ENCODE data around the gene DOLPP1.

DNA sequence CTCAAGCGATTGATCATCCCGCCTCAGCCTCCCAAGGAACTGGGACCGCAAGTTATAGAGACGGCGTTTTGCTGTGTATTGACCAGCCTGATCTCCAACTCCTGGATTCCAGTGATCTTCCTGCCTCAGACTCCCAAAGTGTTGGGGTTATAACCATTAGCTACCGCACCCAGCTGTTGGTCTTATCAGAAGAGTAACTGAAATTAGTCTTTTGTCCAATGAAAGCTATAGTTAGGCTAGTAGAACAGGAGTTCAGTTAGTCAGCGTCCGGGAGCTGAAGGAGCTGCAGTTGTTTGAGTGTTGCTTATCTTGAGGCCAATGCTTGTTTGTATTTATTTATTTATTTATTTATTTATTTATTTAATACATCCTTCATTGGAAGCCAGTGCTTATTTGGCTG lies 47.7 kb upstream of the DOLPP1 start:
- no peak for TF ChIP-seq POLR2A (IDR thresholded peaks at IDR 0.05)
- TF ChIP-seq, protein P1, sequence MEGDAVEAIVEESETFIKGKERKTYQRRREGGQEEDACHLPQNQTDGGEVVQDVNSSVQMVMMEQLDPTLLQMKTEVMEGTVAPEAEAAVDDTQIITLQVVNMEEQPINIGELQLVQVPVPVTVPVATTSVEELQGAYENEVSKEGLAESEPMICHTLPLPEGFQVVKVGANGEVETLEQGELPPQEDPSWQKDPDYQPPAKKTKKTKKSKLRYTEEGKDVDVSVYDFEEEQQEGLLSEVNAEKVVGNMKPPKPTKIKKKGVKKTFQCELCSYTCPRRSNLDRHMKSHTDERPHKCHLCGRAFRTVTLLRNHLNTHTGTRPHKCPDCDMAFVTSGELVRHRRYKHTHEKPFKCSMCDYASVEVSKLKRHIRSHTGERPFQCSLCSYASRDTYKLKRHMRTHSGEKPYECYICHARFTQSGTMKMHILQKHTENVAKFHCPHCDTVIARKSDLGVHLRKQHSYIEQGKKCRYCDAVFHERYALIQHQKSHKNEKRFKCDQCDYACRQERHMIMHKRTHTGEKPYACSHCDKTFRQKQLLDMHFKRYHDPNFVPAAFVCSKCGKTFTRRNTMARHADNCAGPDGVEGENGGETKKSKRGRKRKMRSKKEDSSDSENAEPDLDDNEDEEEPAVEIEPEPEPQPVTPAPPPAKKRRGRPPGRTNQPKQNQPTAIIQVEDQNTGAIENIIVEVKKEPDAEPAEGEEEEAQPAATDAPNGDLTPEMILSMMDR (IDR thresholded peaks at IDR 0.05), result no peak
- no peak for TF ChIP-seq POLR2AphosphoS5 (IDR thresholded peaks at IDR 0.05)
